HepG2 (cell line): ENCODE measurements around the gene USP7. TPM values are rescaled to one million over a fixed set of nuclear protein-coding genes. Genes with fewer than 3 reads are reported as not detected.

Experiments used
- CHD2 ChIP-seq: IDR thresholded peaks from 2 replicates; pipeline ENCODE4 v1.6.1; 2011; ENCODE audit warnings: low read depth, low read length, improper control_type of control experiment
- FOXM1 ChIP-seq: sonication (generic); formaldehyde crosslinking; IDR thresholded peaks from 2 replicates; pipeline ENCODE4 v1.5.0; 2020; ENCODE audit warnings: missing genetic modification reagents
- FUBP1 ChIP-seq: sonication (generic); formaldehyde crosslinking; IDR thresholded peaks from 2 replicates; pipeline ENCODE4 v1.5.1; 2020; ENCODE audit warnings: missing genetic modification reagents, mild to moderate bottlenecking, borderline replicate concordance
- GFI1 ChIP-seq: sonication (generic); formaldehyde crosslinking; IDR thresholded peaks from 2 replicates; pipeline ENCODE4 v1.5.0; 2020; ENCODE audit warnings: missing genetic modification reagents, mild to moderate bottlenecking, borderline replicate concordance
- GMEB1 ChIP-seq: sonication (generic); formaldehyde crosslinking; IDR thresholded peaks from 2 replicates; pipeline ENCODE4 v1.5.1; 2020; ENCODE audit warnings: missing genetic modification reagents, mild to moderate bottlenecking, borderline replicate concordance
- HIVEP1 ChIP-seq: sonication (generic); formaldehyde crosslinking; IDR thresholded peaks from 2 replicates; pipeline ENCODE4 v1.4.0; 2020; ENCODE audit warnings: mild to moderate bottlenecking, missing genetic modification reagents
- MLX ChIP-seq: IDR thresholded peaks from 2 replicates; pipeline ENCODE4 v1.6.1; 2016
- RBM39 ChIP-seq: fragments of 200-400 bp; formaldehyde crosslinking; IDR thresholded peaks from one replicate; pipeline ENCODE4 v1.6.1; 2018; ENCODE audit warnings: antibody characterized with exemption, mild to moderate bottlenecking, low read depth, low read length; ENCODE audit not compliant: poor library complexity, severe bottlenecking
- TOPORS ChIP-seq: sonication (generic); formaldehyde crosslinking; IDR thresholded peaks from 2 replicates; pipeline ENCODE4 v1.8.0; 2023; ENCODE audit warnings: mild to moderate bottlenecking, missing genetic modification reagents
- ZBTB33 ChIP-seq: sonication (generic); formaldehyde crosslinking; IDR thresholded peaks from 2 replicates; pipeline ENCODE4 v1.4.0; 2020; ENCODE audit warnings: missing genetic modification reagents
- ZNF143 ChIP-seq: sonication (generic); formaldehyde crosslinking; IDR thresholded peaks from 2 replicates; pipeline ENCODE4 v1.4.0; 2020; ENCODE audit warnings: missing genetic modification reagents
- polyA plus RNA-seq, 8 experiments: library from polyadenylated mRNA; depleted of rRNA in 3 of 8; stranded (reverse) in 7 of 8; unstranded in 1 of 8; fragments of >200 nt; fragmentation: Illumina TruSeq in 4 of 8; extraction: Trizol in 4 of 8; gene quantifications; 2 replicates each; pipeline versions ENCODE4 v1.2.1 to v1.2.3, GENCODE V29; 2011 to 2016; ENCODE audit warnings: low read depth in 4 of 8, missing spikeins in 1 of 8, mixed read lengths in 1 of 8; ENCODE audit not compliant: insufficient read depth in 1 of 8
- total RNA-seq, 5 experiments: library from RNA; depleted of rRNA; stranded (reverse); fragments of >200 nt; fragmentation: Illumina TruSeq; extraction: Trizol; gene quantifications; 2 replicates each; pipeline ENCODE4 v1.2.3, GENCODE V29; 2016; ENCODE audit warnings: low read depth in 1 of 5
- TF ChIP-seq, protein P1 (sequence below): sonication (generic); formaldehyde crosslinking; IDR thresholded peaks from 2 replicates; pipeline ENCODE4 v1.8.1; 2023; ENCODE audit warnings: mild to moderate bottlenecking, moderate library complexity, missing genetic modification reagents
- TF ChIP-seq, protein P2 (sequence below): sonication (generic); formaldehyde crosslinking; IDR thresholded peaks from 2 replicates; pipeline ENCODE4 v1.8.1; 2022; ENCODE audit warnings: mild to moderate bottlenecking, missing genetic modification reagents

Gene USP7
- total and polyA plus RNA-seq, 2 of the 13 experiments (the other 11 are each of a cell fraction or from before 2014, with no cell fraction given): 52.5 to 173 TPM

- TF ChIP-seq FOXM1: 0 out of 2 replicates have a peak, but pooled peaks have one; percentile 14
- TF ChIP-seq, protein P1, sequence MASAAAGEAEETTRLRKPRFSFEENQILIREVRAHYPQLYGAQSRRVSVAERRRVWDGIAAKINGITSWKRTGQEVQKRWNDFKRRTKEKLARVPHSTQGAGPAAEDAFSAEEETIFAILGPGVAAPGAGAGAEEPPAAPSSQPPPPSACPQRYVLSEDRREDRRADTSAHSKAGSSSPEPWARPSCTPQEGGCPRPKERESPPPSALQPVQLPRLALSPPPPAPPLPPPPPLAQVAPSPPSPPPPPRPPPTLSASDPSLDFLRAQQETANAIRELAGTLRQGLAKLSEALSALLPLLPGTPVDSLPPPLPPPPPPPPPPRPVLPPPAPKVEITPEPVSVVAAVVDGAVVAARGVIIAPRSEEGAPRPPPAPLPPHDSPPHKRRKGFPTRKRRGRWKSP (CRISPR knock-in tag): 0 out of 2 replicates have a peak, but pooled peaks have one; percentile 42
- 0 out of 2 replicates have a peak, but pooled peaks have one; percentile 37 for TF ChIP-seq HIVEP1 (CRISPR knock-in tag)
- TF ChIP-seq GMEB1 (CRISPR knock-in tag): peak; percentile 80
- peak; percentile 99; the same call in 1 of the 2 replicates for TF ChIP-seq FUBP1
- TF ChIP-seq CHD2: no peak
- peak; percentile 86; the same call in 1 of the 2 replicates for TF ChIP-seq TOPORS
- TF ChIP-seq, protein P2, sequence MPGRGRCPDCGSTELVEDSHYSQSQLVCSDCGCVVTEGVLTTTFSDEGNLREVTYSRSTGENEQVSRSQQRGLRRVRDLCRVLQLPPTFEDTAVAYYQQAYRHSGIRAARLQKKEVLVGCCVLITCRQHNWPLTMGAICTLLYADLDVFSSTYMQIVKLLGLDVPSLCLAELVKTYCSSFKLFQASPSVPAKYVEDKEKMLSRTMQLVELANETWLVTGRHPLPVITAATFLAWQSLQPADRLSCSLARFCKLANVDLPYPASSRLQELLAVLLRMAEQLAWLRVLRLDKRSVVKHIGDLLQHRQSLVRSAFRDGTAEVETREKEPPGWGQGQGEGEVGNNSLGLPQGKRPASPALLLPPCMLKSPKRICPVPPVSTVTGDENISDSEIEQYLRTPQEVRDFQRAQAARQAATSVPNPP (CRISPR knock-in tag): peak; percentile 90
- peak; percentile 37; the same call in 1 of the 2 replicates for TF ChIP-seq ZNF143
- no peak; the same call in 1 of the 2 replicates for TF ChIP-seq GFI1
- peak; percentile 48 for TF ChIP-seq ZBTB33
- peak; percentile 90 for TF ChIP-seq MLX (CRISPR knock-in tag)
- TF ChIP-seq RBM39: no peak
These were observed 113.3 kb downstream of the USP7 start (continued) for GRCh38 chr16:8850279-8850885.
